Measurements from ENCODE around the gene RPL13A.

DNA sequence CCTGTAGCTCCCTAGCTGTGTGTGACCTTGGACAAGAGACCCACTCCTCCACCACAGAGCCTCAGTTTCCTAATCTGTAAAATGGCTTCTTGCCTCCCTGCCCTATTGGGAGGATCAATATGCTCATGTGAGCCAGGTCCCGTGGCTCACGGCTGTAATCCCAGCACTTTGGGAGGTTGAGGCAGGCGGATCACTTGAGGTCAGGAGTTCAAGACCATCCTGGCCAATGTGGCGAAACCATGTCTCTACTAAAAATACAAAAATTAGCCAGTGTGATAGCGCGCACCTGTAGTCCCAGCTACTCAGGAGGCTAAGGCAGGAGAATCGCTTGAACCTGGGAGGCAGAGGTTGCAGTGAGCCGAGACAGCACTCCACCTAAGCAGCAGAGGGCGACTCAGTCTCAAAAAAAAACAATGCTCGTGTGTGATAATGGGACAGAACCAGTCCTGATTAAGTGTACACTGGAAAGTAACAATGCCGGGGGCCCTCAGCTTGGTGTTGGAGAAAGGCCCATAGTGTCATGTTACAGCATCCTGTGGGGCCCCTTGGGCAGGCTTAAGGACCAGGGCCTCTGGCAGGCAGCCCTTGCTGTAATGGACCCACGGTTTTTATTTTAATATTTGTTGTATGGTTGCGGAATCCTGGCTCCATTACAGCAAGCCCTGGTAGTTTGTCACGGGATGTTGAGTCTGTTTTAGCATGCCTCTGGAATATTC, 15.6 kb downstream of the RPL13A start:
- no peak for TF ChIP-seq POLR2AphosphoS5 (IDR thresholded peaks at IDR 0.05; ENCODE audit: low read depth, low read length)
- TF ChIP-seq, protein P1, sequence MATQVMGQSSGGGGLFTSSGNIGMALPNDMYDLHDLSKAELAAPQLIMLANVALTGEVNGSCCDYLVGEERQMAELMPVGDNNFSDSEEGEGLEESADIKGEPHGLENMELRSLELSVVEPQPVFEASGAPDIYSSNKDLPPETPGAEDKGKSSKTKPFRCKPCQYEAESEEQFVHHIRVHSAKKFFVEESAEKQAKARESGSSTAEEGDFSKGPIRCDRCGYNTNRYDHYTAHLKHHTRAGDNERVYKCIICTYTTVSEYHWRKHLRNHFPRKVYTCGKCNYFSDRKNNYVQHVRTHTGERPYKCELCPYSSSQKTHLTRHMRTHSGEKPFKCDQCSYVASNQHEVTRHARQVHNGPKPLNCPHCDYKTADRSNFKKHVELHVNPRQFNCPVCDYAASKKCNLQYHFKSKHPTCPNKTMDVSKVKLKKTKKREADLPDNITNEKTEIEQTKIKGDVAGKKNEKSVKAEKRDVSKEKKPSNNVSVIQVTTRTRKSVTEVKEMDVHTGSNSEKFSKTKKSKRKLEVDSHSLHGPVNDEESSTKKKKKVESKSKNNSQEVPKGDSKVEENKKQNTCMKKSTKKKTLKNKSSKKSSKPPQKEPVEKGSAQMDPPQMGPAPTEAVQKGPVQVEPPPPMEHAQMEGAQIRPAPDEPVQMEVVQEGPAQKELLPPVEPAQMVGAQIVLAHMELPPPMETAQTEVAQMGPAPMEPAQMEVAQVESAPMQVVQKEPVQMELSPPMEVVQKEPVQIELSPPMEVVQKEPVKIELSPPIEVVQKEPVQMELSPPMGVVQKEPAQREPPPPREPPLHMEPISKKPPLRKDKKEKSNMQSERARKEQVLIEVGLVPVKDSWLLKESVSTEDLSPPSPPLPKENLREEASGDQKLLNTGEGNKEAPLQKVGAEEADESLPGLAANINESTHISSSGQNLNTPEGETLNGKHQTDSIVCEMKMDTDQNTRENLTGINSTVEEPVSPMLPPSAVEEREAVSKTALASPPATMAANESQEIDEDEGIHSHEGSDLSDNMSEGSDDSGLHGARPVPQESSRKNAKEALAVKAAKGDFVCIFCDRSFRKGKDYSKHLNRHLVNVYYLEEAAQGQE (IDR thresholded peaks at IDR 0.05; ENCODE audit: insufficient read depth in 1 of 2, low read depth in 2 of 2, low read length in 2 of 2) = no peak
